OCI-LY7 (cell line): Measurements from ENCODE around the gene CTNNAL1.

Experiments used
- CTCF ChIP-seq: fragments of 200-600 bp; sonication (generic); conservative IDR thresholded peaks from 2 replicates; pipeline ENCODE4 v1.5.1; 2014; ENCODE audit warnings: mild to moderate bottlenecking, antibody characterized with exemption, low read length, moderate library complexity, mixed read lengths
- EZH2phosphoT487 ChIP-seq: fragments of 200-600 bp; sonication (generic); IDR thresholded peaks from 2 replicates; pipeline ENCODE4 v1.6.1; 2018; ENCODE audit warnings: low read depth, borderline replicate concordance, mild to moderate bottlenecking, mixed run types, antibody characterized with exemption, low read length, moderate library complexity, mixed read lengths

DNA sequence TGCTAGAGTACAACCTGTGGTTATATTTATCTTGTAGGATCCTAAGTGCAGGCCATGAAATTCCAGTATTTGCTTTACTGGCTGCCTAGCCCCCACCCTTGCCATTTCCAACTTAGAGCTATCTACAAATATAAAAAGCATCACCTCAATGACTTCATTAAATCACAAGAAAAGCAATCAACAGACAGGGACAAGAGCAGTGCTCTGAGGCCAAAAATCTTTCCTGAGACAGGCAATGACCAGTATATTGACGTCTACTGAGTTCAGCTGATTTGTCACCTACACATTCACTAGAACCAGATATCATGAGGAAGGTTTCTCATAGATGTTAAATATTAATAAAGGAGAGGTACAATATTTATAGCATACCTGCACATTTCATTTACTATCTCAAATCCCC lies 38.4 kb upstream of the CTNNAL1 start:
- TF ChIP-seq CTCF, result no peak
- TF ChIP-seq EZH2phosphoT487, result no peak
